Type B pancreatic cell (in vitro differentiated cells): ENCODE results near the gene BHLHA15. TPM values are rescaled to one million over a fixed set of nuclear protein-coding genes. Genes with fewer than 3 reads are reported as not detected.
A peak's percentile ranks its signal among the peaks of the same experiment; 100 is the strongest.

Experiments
- DNase-seq: peaks from one replicate; pipeline ENCODE4 v3.0.0; 2021; ENCODE audit warnings: mixed read lengths; ENCODE audit not compliant: unreplicated experiment; ENCODE audit errors: extremely low spot score
- H3K27ac Mint-ChIP-seq: 2 replicates; pipeline ENCODE4 v1.8.0; 2021; ENCODE audit warnings: mild to moderate bottlenecking, mixed read lengths
- H3K27me3 Mint-ChIP-seq: 2 replicates; pipeline ENCODE4 v1.8.0; 2021; ENCODE audit warnings: mixed read lengths
- H3K36me3 Mint-ChIP-seq: 2 replicates; pipeline ENCODE4 v1.8.0; 2021; ENCODE audit warnings: mixed read lengths
- H3K4me1 Mint-ChIP-seq: one replicate; pipeline ENCODE4 v1.8.0; 2021; ENCODE audit warnings: mixed read lengths; ENCODE audit not compliant: unreplicated experiment
- H3K4me3 Mint-ChIP-seq: 2 replicates; pipeline ENCODE4 v1.8.0; 2021; ENCODE audit warnings: mild to moderate bottlenecking, mixed read lengths
- H3K9me3 Mint-ChIP-seq: 2 replicates; pipeline ENCODE4 v1.8.0; 2021; ENCODE audit warnings: mixed read lengths
- CTCF ChIP-seq: fragments of 200-600 bp; sonication (generic); conservative IDR thresholded peaks from 2 replicates; pipeline ENCODE4 v1.5.0; 2021; ENCODE audit warnings: antibody characterized with exemption, mild to moderate bottlenecking
- total RNA-seq: library from RNA; stranded (reverse); gene quantifications from 2 replicates; pipeline ENCODE4 v1.2.1, GENCODE V29; 2021; ENCODE audit warnings: low replicate concordance

The BHLHA15 gene
- total RNA-seq, 1 donor from 2014 or later: 0.46 TPM

DNA sequence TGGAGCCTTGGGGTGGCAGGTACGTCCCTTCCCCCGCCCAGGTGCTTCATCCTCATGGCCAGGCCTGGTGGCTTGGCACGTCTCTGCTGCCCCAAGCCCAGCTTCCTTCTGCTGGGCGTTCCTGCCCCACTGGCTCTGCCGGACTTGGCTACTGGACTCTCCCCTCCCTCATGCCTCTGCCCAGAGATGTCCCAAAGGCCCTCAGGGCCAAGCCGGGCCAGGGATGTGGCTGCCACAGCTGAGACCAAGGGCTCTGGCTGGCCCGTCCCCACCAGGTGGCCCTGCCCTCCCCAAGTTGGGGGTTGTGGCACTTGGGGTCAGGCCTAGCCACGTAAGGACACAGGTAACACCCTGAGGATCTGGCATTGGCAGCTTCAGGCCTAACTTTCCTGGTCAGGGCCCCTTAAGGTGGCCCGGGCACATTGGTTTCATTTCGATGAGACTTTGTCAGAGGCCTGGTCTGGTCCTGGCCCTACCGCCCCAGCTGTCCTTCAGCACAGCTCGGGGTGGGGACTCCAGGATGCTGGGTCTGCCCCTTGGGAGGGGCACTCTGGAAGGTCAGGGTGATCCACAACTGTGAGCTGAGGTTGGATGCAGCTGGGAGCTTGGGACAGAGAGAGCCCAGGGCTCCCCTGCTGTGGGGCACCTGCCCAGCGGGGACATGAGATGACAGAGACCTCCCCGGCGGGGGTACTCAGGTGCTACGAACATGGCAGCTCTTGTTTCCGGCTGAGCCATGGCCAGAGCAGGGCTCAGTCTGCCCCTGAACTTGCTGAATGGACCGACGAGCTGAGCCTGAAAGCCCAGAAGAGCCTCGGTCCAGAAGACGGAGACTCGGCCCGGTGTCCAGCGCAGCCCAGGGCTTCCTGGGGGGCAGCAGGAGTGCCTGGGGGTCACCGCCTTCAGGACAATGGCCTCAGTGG lies 2.9 kb downstream of the BHLHA15 start:
- no peak for DNase-seq
- peaks cover 11% of the 10 kb centered on the region for H3K36me3 Mint-ChIP-seq
- H3K4me1 Mint-ChIP-seq: peaks cover 14% of the 10 kb centered on the region
- H3K27me3 Mint-ChIP-seq: no peaks in the 10 kb centered on the region
- no peak overlapping the region for H3K27ac Mint-ChIP-seq
- no peak for TF ChIP-seq CTCF
- peak overlapping the region; percentile 39 for H3K4me3 Mint-ChIP-seq
- H3K9me3 Mint-ChIP-seq: no peaks in the 10 kb centered on the region

GRCh38 chr7:98214811-98215321 lies 3.6 kb downstream of the BHLHA15 start:
- H3K27me3 Mint-ChIP-seq: no peaks in the 10 kb centered on the region
- no peak overlapping the region for H3K4me3 Mint-ChIP-seq
- H3K4me1 Mint-ChIP-seq: peaks cover 14% of the 10 kb centered on the region
- DNase-seq: no peak
- H3K36me3 Mint-ChIP-seq: peaks cover 14% of the 10 kb centered on the region
- no peak for TF ChIP-seq CTCF
- H3K27ac Mint-ChIP-seq: no peak overlapping the region
- H3K9me3 Mint-ChIP-seq: no peaks in the 10 kb centered on the region

DNA sequence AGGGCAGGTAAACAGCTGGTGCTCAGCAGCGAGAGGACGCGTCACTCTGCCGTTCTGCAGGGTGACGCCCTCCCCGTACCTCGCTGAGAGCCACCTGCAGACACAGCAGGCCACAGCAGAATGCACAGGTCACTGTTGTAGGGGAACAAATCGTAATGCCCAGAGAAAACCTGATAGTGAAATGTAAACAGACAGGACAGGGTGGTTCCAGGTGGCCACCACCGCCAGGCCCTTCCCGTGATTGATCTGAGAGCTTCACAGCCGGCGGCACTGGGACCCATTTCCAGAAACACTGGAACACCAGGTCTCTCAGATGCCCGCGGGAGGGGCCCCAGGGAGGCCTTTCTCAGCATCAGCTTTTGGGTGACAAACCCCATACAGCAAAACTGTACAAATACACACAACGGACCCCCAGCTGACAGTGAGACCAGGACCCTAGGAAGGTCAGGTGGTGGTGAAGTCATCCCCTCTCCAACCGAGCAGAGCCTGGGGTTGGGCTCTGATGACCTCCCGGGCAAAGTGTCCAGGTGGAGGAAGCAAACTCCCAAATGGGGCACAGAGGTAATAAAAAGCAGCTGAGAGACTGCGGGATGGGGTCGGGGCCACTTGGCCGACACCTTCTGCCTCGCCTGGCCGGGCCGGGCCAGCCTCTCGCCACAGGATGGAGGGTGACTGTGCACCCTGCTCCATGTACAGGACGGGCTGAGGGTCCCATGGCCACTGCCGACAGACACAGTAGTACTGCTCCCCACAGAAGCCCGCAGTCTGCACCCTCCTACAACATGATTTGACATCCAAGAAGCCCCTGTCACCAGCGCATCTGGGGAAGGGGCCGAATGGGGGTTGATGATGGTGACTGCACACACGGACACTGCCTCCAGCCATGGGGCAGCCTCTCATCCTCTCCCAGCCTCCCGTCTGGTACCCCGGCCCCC lies 4.6 kb downstream of the BHLHA15 start:
- no peak for TF ChIP-seq CTCF
- no peak for DNase-seq
- Mint-ChIP-seq H3K4me3 (no peak overlapping the region), H3K27ac (no peak overlapping the region), H3K27me3 (no peaks in the 10 kb centered on the region), H3K4me1 (peaks cover 14% of the 10 kb centered on the region), H3K9me3 (no peaks in the 10 kb centered on the region), H3K36me3 (peaks cover 14% of the 10 kb centered on the region)

DNA sequence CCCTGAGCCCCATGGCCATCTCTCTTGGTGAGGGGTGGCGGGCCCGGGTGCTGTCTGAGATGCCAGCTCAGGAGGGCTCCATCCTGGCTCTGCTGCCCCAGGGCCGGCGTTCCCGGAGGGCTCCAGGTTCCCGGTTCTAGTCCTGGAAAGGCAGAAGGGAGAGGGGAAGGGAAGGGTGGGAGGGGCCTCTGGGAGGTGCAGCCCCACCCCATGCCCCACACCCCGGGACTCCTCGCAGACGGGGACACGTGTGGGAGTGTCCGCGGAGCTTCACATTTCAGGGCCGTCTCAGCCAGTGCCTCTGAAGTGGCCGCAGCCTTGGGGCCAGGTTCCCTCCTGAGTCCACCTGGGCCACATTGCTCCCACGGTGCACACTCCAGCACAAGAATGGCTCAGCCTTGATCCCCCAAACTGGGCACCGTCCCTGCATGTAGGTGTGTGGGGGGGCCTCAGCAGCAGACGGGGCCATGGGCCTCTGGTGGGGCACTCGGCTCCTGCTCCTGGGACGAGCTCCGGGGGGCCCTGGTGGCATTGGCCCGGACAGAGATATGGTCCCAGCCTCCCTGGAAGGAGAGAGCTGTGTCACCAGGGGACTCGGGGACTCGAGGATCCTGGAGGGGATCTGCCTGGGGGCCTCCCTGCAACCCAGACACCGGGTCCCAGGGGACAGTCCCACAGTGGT lies 5.8 kb downstream of the BHLHA15 start:
- H3K9me3 Mint-ChIP-seq: no peaks in the 10 kb centered on the region
- TF ChIP-seq CTCF: no peak
- H3K27me3 Mint-ChIP-seq: no peaks in the 10 kb centered on the region
- peaks cover 14% of the 10 kb centered on the region for H3K4me1 Mint-ChIP-seq
- H3K4me3 Mint-ChIP-seq: no peak overlapping the region
- no peak overlapping the region for H3K27ac Mint-ChIP-seq
- DNase-seq: no peak
- H3K36me3 Mint-ChIP-seq: peaks cover 14% of the 10 kb centered on the region
